ENCODE results near the gene ARAP1.

GRCh38 chr11:72707032-72707431 is 45.2 kb downstream of the ARAP1 start:
- TF ChIP-seq CTCF (conservative IDR thresholded peaks at IDR 0.05 in 1 of 2, IDR thresholded peaks at IDR 0.05 in 1 of 2; ENCODE audit: extremely low read depth in 1 of 2, insufficient read depth in 1 of 2, low read depth in 1 of 2, low read length in 2 of 2) (no peak), EZH2 (IDR thresholded peaks at IDR 0.05; ENCODE audit: borderline replicate concordance, low read length) (no peak)
